ENCODE measurements around the gene KMT5C. TPM values are rescaled to one million over a fixed set of nuclear protein-coding genes. Genes with fewer than 3 reads are reported as not detected.

The KMT5C gene
- polyA plus RNA-seq, 3 donors = 0.89 to 26.9 (median 1.5) TPM

DNA sequence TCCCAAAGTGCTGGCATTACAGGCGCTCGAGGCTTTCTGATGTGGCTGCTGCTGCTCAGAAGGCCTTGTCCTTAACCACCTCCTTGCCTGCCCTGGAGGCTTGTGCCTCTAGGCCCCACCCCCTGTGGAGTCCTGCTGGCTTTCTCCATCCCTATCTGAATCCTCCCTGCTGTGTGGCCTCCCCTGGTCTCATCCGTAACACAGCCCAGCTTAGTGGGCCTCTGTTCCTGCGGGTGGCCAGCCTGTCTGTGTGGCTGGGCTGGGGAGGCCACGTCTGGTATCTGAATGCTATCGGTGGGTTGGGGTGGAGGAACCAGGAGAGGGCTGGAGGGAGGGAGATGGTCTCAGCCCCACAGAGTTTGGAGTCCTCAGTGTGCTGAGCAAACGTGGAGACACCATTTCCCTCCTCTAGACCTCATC, 50.8 kb downstream of the KMT5C start:
- peaks cover 75% of the 10 kb centered on the region for H4K20me1 ChIP-seq (ENCODE audit: insufficient read depth, low read length)
- H3K27ac ChIP-seq (ENCODE audit: low read depth in 1 of 2, low read length in 2 of 2) = no peak overlapping the region
- H3K9ac ChIP-seq (ENCODE audit: insufficient read depth, low read length, poor library complexity, severe bottlenecking) = no peak overlapping the region
- intact Hi-C loops (cut with micrococcal nuclease) = no loop called here
- H3K27me3 ChIP-seq (ENCODE audit: control insufficient read depth in 2 of 2, insufficient read depth in 2 of 2, low read length in 2 of 2) = no peaks in the 10 kb centered on the region
- Mint-ChIP-seq H3K9me3 (peaks cover 0 to 2% (median 0%) of the 10 kb centered on the region in 7 donors), H3K27me3 (ENCODE audit: low read depth in 3 of 3) (peaks cover 0 to 1% (median 0%) of the 10 kb centered on the region in 3 donors), H3K4me3 (no peak overlapping the region), H3K4me1 (peaks cover 42% of the 10 kb centered on the region), H3K36me3 (peaks cover 39 to 47% of the 10 kb centered on the region in 2 donors), H3K27ac (peak overlapping the region in 5 of 7 donors; percentile 2 to 55 (median 46))
- no peak overlapping the region for H3K4me2 ChIP-seq (replicated peaks; ENCODE audit: extremely low read depth, low read length, poor library complexity, severe bottlenecking)
- peaks cover 43% of the 10 kb centered on the region for H3K79me2 ChIP-seq (ENCODE audit: insufficient read depth, low read length)
- H3K4me3 ChIP-seq (replicated peaks in 1 of 3; ENCODE audit: low read depth in 2 of 3, low read length in 3 of 3) = no peak overlapping the region
- H3K36me3 ChIP-seq (replicated peaks in 1 of 2; ENCODE audit: control insufficient read depth in 1 of 2, insufficient read depth in 2 of 2, low read length in 2 of 2) = peaks cover 40 to 43% of the 10 kb centered on the region in 2 donors
- no peak overlapping the region for H2AFZ ChIP-seq (ENCODE audit: insufficient read depth, low read depth, low read length, poor library complexity, severe bottlenecking)
- H3K9me3 ChIP-seq (replicated peaks in 1 of 2; ENCODE audit: control insufficient read depth in 1 of 2, insufficient read depth in 1 of 2, low read length in 2 of 2) = no peaks in the 10 kb centered on the region
- WGBS (ENCODE audit: insufficient coverage) = 92% methylated on average over 6 of the region's 7 CpGs
- TF ChIP-seq, protein P1, sequence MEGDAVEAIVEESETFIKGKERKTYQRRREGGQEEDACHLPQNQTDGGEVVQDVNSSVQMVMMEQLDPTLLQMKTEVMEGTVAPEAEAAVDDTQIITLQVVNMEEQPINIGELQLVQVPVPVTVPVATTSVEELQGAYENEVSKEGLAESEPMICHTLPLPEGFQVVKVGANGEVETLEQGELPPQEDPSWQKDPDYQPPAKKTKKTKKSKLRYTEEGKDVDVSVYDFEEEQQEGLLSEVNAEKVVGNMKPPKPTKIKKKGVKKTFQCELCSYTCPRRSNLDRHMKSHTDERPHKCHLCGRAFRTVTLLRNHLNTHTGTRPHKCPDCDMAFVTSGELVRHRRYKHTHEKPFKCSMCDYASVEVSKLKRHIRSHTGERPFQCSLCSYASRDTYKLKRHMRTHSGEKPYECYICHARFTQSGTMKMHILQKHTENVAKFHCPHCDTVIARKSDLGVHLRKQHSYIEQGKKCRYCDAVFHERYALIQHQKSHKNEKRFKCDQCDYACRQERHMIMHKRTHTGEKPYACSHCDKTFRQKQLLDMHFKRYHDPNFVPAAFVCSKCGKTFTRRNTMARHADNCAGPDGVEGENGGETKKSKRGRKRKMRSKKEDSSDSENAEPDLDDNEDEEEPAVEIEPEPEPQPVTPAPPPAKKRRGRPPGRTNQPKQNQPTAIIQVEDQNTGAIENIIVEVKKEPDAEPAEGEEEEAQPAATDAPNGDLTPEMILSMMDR (IDR thresholded peaks at IDR 0.05) = no peak
- no peak for DNase-seq
- peaks cover 25 to 35% of the 10 kb centered on the region in 2 donors for H3K4me1 ChIP-seq (ENCODE audit: control insufficient read depth in 1 of 2, insufficient read depth in 2 of 2, low read length in 2 of 2)

DNA sequence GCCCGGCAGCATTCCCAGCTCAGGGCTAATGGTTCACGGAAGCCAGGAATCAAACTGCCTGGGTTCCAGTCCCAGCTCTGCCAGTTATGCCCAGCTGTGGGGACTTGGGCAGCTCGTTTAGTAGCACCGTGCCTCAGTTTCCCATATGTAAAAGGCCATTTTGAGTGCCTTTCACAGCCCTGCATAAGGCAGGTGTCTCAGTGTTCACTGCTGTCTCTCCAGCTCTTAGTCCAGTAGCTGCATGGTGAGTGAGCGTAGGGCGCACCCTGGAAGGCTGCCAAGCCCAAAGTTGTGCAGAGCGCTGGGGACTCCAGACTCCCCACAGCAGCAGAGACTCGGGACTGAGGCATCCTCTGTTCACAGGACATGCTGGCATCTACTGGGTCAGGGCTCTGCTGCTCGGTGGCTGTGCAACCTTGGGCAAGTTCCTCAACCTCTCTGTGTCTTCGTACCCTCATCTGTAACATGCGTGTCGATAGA, 51.6 kb downstream of the KMT5C start:
- H3K36me3 ChIP-seq (replicated peaks in 1 of 2; ENCODE audit: control insufficient read depth in 1 of 2, insufficient read depth in 2 of 2, low read length in 2 of 2) = peaks cover 40 to 43% of the 10 kb centered on the region in 2 donors
- intact Hi-C loops (cut with micrococcal nuclease) = no loop called here
- TF ChIP-seq, protein P1 (IDR thresholded peaks at IDR 0.05) = no peak
- WGBS (ENCODE audit: insufficient coverage) = 94% methylated on average over 7 of the region's 12 CpGs
- Mint-ChIP-seq H3K27me3 (ENCODE audit: low read depth in 3 of 3) (peaks cover 0 to 1% (median 0%) of the 10 kb centered on the region in 3 donors), H3K9me3 (no peaks in the 10 kb centered on the region), H3K36me3 (peaks cover 39 to 47% of the 10 kb centered on the region in 2 donors), H3K4me3 (no peak overlapping the region), H3K4me1 (peaks cover 42% of the 10 kb centered on the region), H3K27ac (peak overlapping the region in 1 of 7 donors; percentile 33)
- no peaks in the 10 kb centered on the region for H3K27me3 ChIP-seq (ENCODE audit: control insufficient read depth in 2 of 2, insufficient read depth in 2 of 2, low read length in 2 of 2)
- no peak overlapping the region for H2AFZ ChIP-seq (ENCODE audit: insufficient read depth, low read depth, low read length, poor library complexity, severe bottlenecking)
- no peak overlapping the region for H3K4me3 ChIP-seq (replicated peaks in 1 of 3; ENCODE audit: low read depth in 2 of 3, low read length in 3 of 3)
- peaks cover 25 to 32% of the 10 kb centered on the region in 2 donors for H3K4me1 ChIP-seq (ENCODE audit: control insufficient read depth in 1 of 2, insufficient read depth in 2 of 2, low read length in 2 of 2)
- no peak overlapping the region for H3K27ac ChIP-seq (ENCODE audit: low read depth in 1 of 2, low read length in 2 of 2)
- H3K9ac ChIP-seq (ENCODE audit: insufficient read depth, low read length, poor library complexity, severe bottlenecking) = no peak overlapping the region
- DNase-seq = no peak
- H3K9me3 ChIP-seq (replicated peaks in 1 of 2; ENCODE audit: control insufficient read depth in 1 of 2, insufficient read depth in 1 of 2, low read length in 2 of 2) = no peaks in the 10 kb centered on the region
- H3K4me2 ChIP-seq (replicated peaks; ENCODE audit: extremely low read depth, low read length, poor library complexity, severe bottlenecking) = no peak overlapping the region
- peaks cover 70% of the 10 kb centered on the region for H4K20me1 ChIP-seq (ENCODE audit: insufficient read depth, low read length)
- H3K79me2 ChIP-seq (ENCODE audit: insufficient read depth, low read length) = peaks cover 38% of the 10 kb centered on the region
